Loucy (cell line): ENCODE data around the gene KCNA5.

Source experiments
- H2AFZ ChIP-seq: fragments of 200-600 bp; sonication (generic); 2 replicates; pipeline ENCODE4 v1.6.0; 2016; ENCODE audit warnings: antibody characterized with exemption, mild to moderate bottlenecking, low read length, moderate library complexity
- H3F3A ChIP-seq: fragments of 200-600 bp; 2 replicates; pipeline ENCODE4 v1.6.0; 2016; ENCODE audit warnings: antibody characterized with exemption, low read depth, mild to moderate bottlenecking
- H3K27me3 ChIP-seq: fragments of 200-600 bp; sonication (generic); 2 replicates; pipeline ENCODE4 v1.6.1; 2014; ENCODE audit warnings: low read length, mild to moderate bottlenecking; ENCODE audit not compliant: insufficient read depth, poor library complexity, severe bottlenecking
- H3K36me3 ChIP-seq: fragments of 200-600 bp; sonication (generic); 2 replicates; pipeline ENCODE4 v1.6.1; 2016; ENCODE audit warnings: low read length; ENCODE audit not compliant: insufficient read depth
- H3K4me1 ChIP-seq: fragments of 200-600 bp; sonication (generic); 2 replicates; pipeline ENCODE4 v1.5.1; 2014; ENCODE audit warnings: low read length, mild to moderate bottlenecking; ENCODE audit not compliant: insufficient read depth, poor library complexity, severe bottlenecking
- H3K4me2 ChIP-seq: fragments of 200-600 bp; sonication (generic); 2 replicates; pipeline ENCODE4 v1.6.0; 2014; ENCODE audit warnings: antibody characterized with exemption, low read length, low read depth, mild to moderate bottlenecking; ENCODE audit not compliant: poor library complexity, severe bottlenecking
- H3K4me3 ChIP-seq: fragments of 200-600 bp; sonication (generic); 2 replicates; pipeline ENCODE4 v1.5.1; 2014; ENCODE audit warnings: low read length, mild to moderate bottlenecking, mixed read lengths; ENCODE audit not compliant: poor library complexity, severe bottlenecking
- H3K79me2 ChIP-seq: fragments of 200-600 bp; sonication (generic); 2 replicates; pipeline ENCODE4 v1.6.1; 2014; ENCODE audit warnings: low read length; ENCODE audit not compliant: insufficient read depth
- H3K9ac ChIP-seq: fragments of 200-600 bp; sonication (generic); 2 replicates; pipeline ENCODE4 v1.6.0; 2014; ENCODE audit warnings: mild to moderate bottlenecking, low read depth, low read length, moderate library complexity; ENCODE audit not compliant: poor library complexity, severe bottlenecking
- H3K9me2 ChIP-seq: fragments of 200-600 bp; sonication (generic); replicated peaks from 2 replicates; pipeline ENCODE4 v1.6.1; 2016; ENCODE audit warnings: low read depth, low read length, mixed read lengths
- H3K9me3 ChIP-seq: fragments of 200-600 bp; sonication (generic); 2 replicates; pipeline ENCODE4 v1.6.1; 2014; ENCODE audit warnings: mild to moderate bottlenecking, antibody characterized with exemption, low read length, low read depth; ENCODE audit not compliant: insufficient read depth
- H4K20me1 ChIP-seq: fragments of 200-600 bp; sonication (generic); 2 replicates; pipeline ENCODE4 v1.6.0; 2014; ENCODE audit warnings: antibody characterized with exemption, low read length, mild to moderate bottlenecking; ENCODE audit not compliant: insufficient read depth, poor library complexity, severe bottlenecking
- EZH2phosphoT487 ChIP-seq: fragments of 200-600 bp; IDR thresholded peaks from 2 replicates; pipeline ENCODE4 v1.6.1; 2018; ENCODE audit warnings: antibody characterized with exemption, mild to moderate bottlenecking, moderate library complexity, borderline replicate concordance
- TF ChIP-seq, protein P1 (sequence below): fragments of 200-600 bp; sonication (generic); conservative IDR thresholded peaks from 2 replicates; pipeline ENCODE4 v1.5.1; 2014; ENCODE audit warnings: mild to moderate bottlenecking, antibody characterized with exemption, low read length

The KCNA5 gene

DNA sequence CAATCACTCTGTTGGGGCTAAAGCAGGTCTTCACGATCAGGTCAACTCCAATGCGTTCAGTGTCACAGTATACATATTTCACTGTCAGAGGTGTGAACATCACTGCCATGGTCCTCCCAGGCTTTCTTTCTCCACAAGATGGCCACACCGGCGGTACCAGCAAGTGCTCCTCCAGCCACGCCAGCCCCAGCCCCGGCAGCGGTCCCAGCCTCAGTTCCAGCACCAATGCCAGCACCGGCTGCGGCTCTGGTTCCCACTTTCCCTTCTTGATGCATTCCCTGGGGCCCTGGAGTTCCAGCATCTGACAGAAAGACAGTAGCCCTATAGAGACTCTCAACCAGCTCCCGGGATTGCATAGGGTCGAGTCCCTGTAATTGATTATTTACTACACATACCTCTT is 10.9 kb upstream of the KCNA5 start:
- Histone ChIP-seq H3K36me3 (no peaks in the 10 kb centered on the region), H3K9me3 (no peaks in the 10 kb centered on the region), H2AFZ (no peak overlapping the region), H3K79me2 (no peaks in the 10 kb centered on the region), H3K4me2 (no peak overlapping the region), H3K27me3 (no peaks in the 10 kb centered on the region), H3F3A (no peaks in the 10 kb centered on the region), H3K4me3 (no peak overlapping the region), H3K9me2 (no peaks in the 10 kb centered on the region), H3K4me1 (no peaks in the 10 kb centered on the region), H3K9ac (no peak overlapping the region), H4K20me1 (no peaks in the 10 kb centered on the region)
- TF ChIP-seq, protein P1, sequence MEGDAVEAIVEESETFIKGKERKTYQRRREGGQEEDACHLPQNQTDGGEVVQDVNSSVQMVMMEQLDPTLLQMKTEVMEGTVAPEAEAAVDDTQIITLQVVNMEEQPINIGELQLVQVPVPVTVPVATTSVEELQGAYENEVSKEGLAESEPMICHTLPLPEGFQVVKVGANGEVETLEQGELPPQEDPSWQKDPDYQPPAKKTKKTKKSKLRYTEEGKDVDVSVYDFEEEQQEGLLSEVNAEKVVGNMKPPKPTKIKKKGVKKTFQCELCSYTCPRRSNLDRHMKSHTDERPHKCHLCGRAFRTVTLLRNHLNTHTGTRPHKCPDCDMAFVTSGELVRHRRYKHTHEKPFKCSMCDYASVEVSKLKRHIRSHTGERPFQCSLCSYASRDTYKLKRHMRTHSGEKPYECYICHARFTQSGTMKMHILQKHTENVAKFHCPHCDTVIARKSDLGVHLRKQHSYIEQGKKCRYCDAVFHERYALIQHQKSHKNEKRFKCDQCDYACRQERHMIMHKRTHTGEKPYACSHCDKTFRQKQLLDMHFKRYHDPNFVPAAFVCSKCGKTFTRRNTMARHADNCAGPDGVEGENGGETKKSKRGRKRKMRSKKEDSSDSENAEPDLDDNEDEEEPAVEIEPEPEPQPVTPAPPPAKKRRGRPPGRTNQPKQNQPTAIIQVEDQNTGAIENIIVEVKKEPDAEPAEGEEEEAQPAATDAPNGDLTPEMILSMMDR: no peak
- no peak for TF ChIP-seq EZH2phosphoT487

DNA sequence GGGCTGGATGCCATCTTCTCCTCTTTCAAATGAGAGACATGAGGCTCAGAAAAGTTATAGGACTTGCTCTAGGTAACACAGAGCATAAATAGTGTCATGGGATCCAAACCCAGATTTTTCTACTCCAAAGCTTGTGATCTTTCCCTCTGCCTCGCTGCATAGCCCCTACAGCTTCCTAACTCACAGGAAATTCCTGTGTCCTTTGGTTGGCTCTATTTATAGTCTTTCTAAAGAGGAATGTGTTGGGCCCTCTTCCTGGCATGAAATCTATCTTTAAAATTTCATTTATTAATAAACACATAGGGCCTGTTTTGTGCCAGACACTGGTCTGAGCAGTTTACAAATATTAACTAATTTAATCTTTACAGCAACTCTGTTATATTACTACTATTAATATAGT is 9.8 kb upstream of the KCNA5 start:
- no peaks in the 10 kb centered on the region for H3K79me2 ChIP-seq
- H3K36me3 ChIP-seq: no peaks in the 10 kb centered on the region
- no peaks in the 10 kb centered on the region for H3K27me3 ChIP-seq
- no peaks in the 10 kb centered on the region for H4K20me1 ChIP-seq
- H3K9me2 ChIP-seq: no peaks in the 10 kb centered on the region
- no peak overlapping the region for H3K4me2 ChIP-seq
- H3F3A ChIP-seq: no peaks in the 10 kb centered on the region
- no peak for TF ChIP-seq EZH2phosphoT487
- TF ChIP-seq, protein P1: no peak
- no peak overlapping the region for H3K9ac ChIP-seq
- no peak overlapping the region for H2AFZ ChIP-seq
- no peaks in the 10 kb centered on the region for H3K9me3 ChIP-seq
- H3K4me3 ChIP-seq: no peak overlapping the region
- no peaks in the 10 kb centered on the region for H3K4me1 ChIP-seq

DNA sequence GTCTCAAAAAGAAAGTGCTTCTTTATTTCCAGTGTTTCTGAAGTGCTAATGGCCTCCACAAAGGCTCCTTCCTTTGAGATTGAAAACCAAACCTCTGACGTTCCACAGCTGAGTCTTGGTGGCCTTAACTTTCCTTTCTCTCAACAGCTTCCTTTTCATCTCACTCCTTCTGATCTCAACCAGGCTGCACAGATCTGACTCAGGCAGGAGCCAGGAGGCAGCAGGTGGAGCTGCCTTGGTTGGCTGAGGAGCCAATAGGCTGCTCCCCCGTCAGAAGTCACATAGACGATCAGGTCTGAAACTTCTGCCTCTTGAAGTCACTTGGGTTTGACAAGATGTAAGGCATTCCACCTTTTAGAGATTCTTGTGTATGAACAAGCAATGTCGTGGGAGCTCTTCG is 9.1 kb upstream of the KCNA5 start:
- Histone ChIP-seq H3K9ac (no peak overlapping the region), H3K79me2 (no peaks in the 10 kb centered on the region), H3F3A (no peaks in the 10 kb centered on the region), H3K9me2 (no peaks in the 10 kb centered on the region), H3K9me3 (no peaks in the 10 kb centered on the region), H2AFZ (no peak overlapping the region), H3K36me3 (no peaks in the 10 kb centered on the region), H4K20me1 (no peaks in the 10 kb centered on the region), H3K4me1 (no peaks in the 10 kb centered on the region), H3K4me3 (no peak overlapping the region), H3K27me3 (no peaks in the 10 kb centered on the region), H3K4me2 (no peak overlapping the region)
- no peak for TF ChIP-seq EZH2phosphoT487
- TF ChIP-seq, protein P1: no peak
